ENCODE measurements around the gene PRELID3B. TPM values are rescaled to one million over a fixed set of nuclear protein-coding genes. Genes with fewer than 3 reads are reported as not detected.

Gene PRELID3B
- total and polyA plus RNA-seq, 2 of the 8 experiments (the other 6 are each of a cell fraction or from before 2014, with no cell fraction given) = 8.1 to 50.5 TPM

- no peak overlapping the region for H3K18ac ChIP-seq (ENCODE audit: extremely low read depth, low read length)
- DNase-seq (ENCODE audit: low read depth in 1 of 2, low spot score in 2 of 2) = no peak
- peaks cover 0 to 6% (median 2%) of the 10 kb centered on the region in 4 experiments; a peak in 4 of 7 replicates for H3K4me1 ChIP-seq (replicated peaks in 1 of 4; ENCODE audit: control insufficient read depth in 3 of 4, insufficient read depth in 4 of 4, low read length in 3 of 4)
- peaks cover 0 to 9% (median 4%) of the 10 kb centered on the region in 4 experiments; a peak in 3 of 7 replicates for H3K27me3 ChIP-seq (replicated peaks in 1 of 4; ENCODE audit: control insufficient read depth in 3 of 4, extremely low read depth in 1 of 4, insufficient read depth in 3 of 4, low read length in 3 of 4)
- no peak overlapping the region for H3K4me2 ChIP-seq (ENCODE audit: insufficient read depth in 1 of 2, low read depth in 2 of 2, low read length in 2 of 2)
- no peak overlapping the region for H2BK5ac ChIP-seq (ENCODE audit: low read depth, low read length)
- H3K14ac ChIP-seq (ENCODE audit: insufficient read length) = no peak overlapping the region
- no peak overlapping the region for H3K56ac ChIP-seq (replicated peaks; ENCODE audit: insufficient read length, low read depth, low read length)
- H2BK12ac ChIP-seq (ENCODE audit: low read depth, low read length) = no peak overlapping the region
- CTCF ChIA-PET (ENCODE audit: partially characterized antibody) = interaction anchor here (0.8 to 1.1 kb wide), 2 partner anchors 64 to 121 kb away, joined by 3 read pairs; no protein-coding TSS in a partner anchor
- no peak overlapping the region for H2BK20ac ChIP-seq (ENCODE audit: low read length)
- peaks cover 6% of the 10 kb centered on the region for H3K23me2 ChIP-seq (ENCODE audit: low read depth, low read length)
- no peak overlapping the region for H4K5ac ChIP-seq (ENCODE audit: insufficient read length, low read depth, low read length)
- peaks cover 6 to 13% of the 10 kb centered on the region in 2 experiments; a peak in 3 of 4 replicates for H3K79me2 ChIP-seq (ENCODE audit: control insufficient read depth in 1 of 2, insufficient read depth in 2 of 2, low read length in 2 of 2)
- no peak overlapping the region for H2BK120ac ChIP-seq (replicated peaks; ENCODE audit: low read depth, low read length)
- 70% methylated on average over 2 of the region's 2 CpGs; no CpG with 5 or more reads in 1 of the 2 experiments for WGBS, 2 experiments (ENCODE audit: extremely low coverage in 1 of 2, insufficient coverage in 1 of 2, insufficient read length in 1 of 2, insufficient replicate concordance in 2 of 2, low coverage in 1 of 2, low lambda C conversion rate in 2 of 2, missing lambda C conversion rate in 1 of 2)
- TF ChIP-seq CREB1 (IDR thresholded peaks at IDR 0.05) = no peak
- no peak for TF ChIP-seq MAX (IDR thresholded peaks at IDR 0.05)
- no peak for TF ChIP-seq EP300 (IDR thresholded peaks at IDR 0.05; ENCODE audit: borderline replicate concordance in 1 of 2, low read depth in 2 of 2, low read length in 2 of 2)
- no peak for TF ChIP-seq TBP (IDR thresholded peaks at IDR 0.05; ENCODE audit: low read depth, low read length)
- TF ChIP-seq JUN (IDR thresholded peaks at IDR 0.05; ENCODE audit: low read depth, low read length) = no peak
- TF ChIP-seq HDAC6 (IDR thresholded peaks at IDR 0.05; ENCODE audit: low read depth, low read length) = no peak
- TF ChIP-seq POLR2AphosphoS5 (IDR thresholded peaks at IDR 0.05; ENCODE audit: low read depth, low read length) = no peak
- TF ChIP-seq CHD2 (IDR thresholded peaks at IDR 0.05; ENCODE audit: low read length) = no peak
- no peak for TF ChIP-seq CTBP2 (IDR thresholded peaks at IDR 0.05; ENCODE audit: borderline replicate concordance, insufficient read depth, insufficient read length, low read length)
- TF ChIP-seq KDM1A (IDR thresholded peaks at IDR 0.05; ENCODE audit: borderline replicate concordance, low read length) = no peak
- TF ChIP-seq FOSL1 (IDR thresholded peaks at IDR 0.05; ENCODE audit: insufficient read depth, low read depth, low read length) = no peak
- TF ChIP-seq RFX5 (IDR thresholded peaks at IDR 0.05; ENCODE audit: borderline replicate concordance, low read depth, low read length) = no peak
- TF ChIP-seq CEBPB (IDR thresholded peaks at IDR 0.05; ENCODE audit: low read depth, low read length) = no peak
- TF ChIP-seq ATF3 (IDR thresholded peaks at IDR 0.05; ENCODE audit: insufficient read depth, low read depth, low read length) = no peak
- H2AFZ ChIP-seq (ENCODE audit: low read length) = no peak overlapping the region
- H3K9ac ChIP-seq (replicated peaks in 1 of 4; ENCODE audit: extremely low read depth in 1 of 4, low read depth in 3 of 4, low read length in 3 of 4) = no peak overlapping the region
- H3K36me3 ChIP-seq (ENCODE audit: control insufficient read depth in 2 of 4, insufficient read depth in 4 of 4, low read length in 3 of 4) = peaks cover 2 to 46% (median 15%) of the 10 kb centered on the region in 4 experiments; a peak in 6 of 8 replicates
- no peak overlapping the region for H3K4ac ChIP-seq (replicated peaks; ENCODE audit: insufficient read length, low read depth, low read length)
- no peak overlapping the region for H2AK5ac ChIP-seq (ENCODE audit: low read depth, low read length)
- H3K23ac ChIP-seq (ENCODE audit: insufficient read length) = no peak overlapping the region
- H3K9me3 ChIP-seq (ENCODE audit: insufficient read depth in 2 of 2, low read depth in 1 of 2, low read length in 1 of 2) = no peaks in the 10 kb centered on the region
- H4K8ac ChIP-seq (ENCODE audit: extremely low read depth, insufficient read depth, low read length) = no peak overlapping the region
- no peak overlapping the region for H3K27ac ChIP-seq (ENCODE audit: low read depth, low read length)
- FAIRE-seq = no peak
- no peak overlapping the region for H4K91ac ChIP-seq (replicated peaks; ENCODE audit: insufficient read length, low read length)
- peaks cover 5% of the 10 kb centered on the region for H3K79me1 ChIP-seq (ENCODE audit: low read depth, low read length)
- H2BK15ac ChIP-seq (ENCODE audit: low read length) = no peak overlapping the region
- H3K4me3 ChIP-seq (ENCODE audit: extremely low read depth in 1 of 4, insufficient read depth in 2 of 4, low read depth in 3 of 4, low read length in 4 of 4) = no peak overlapping the region
- POLR2A ChIA-PET (ENCODE audit: partially characterized antibody) = no interaction called here
- H4K20me1 ChIP-seq (replicated peaks in 1 of 2; ENCODE audit: control insufficient read depth in 1 of 2, insufficient read depth in 2 of 2, low read length in 2 of 2) = peaks cover 9 to 13% of the 10 kb centered on the region in 2 experiments
Observed at GRCh38 chr20:59028812-59029211, 13.8 kb downstream of the PRELID3B start.
